HepG2 (cell line): Measurements from ENCODE around the gene SORL1-AS1.

Source experiments
- ATF7-NPFF ChIP-seq: sonication (generic); formaldehyde crosslinking; IDR thresholded peaks from 2 replicates; pipeline ENCODE4 v1.8.1; 2023; ENCODE audit warnings: mild to moderate bottlenecking, low read depth, missing genetic modification reagents, moderate library complexity
- CCAR2 ChIP-seq: fragments of 200-400 bp; formaldehyde crosslinking; optimal IDR thresholded peaks from 2 replicates; pipeline ENCODE3; 2018; ENCODE audit warnings: low read depth, mild to moderate bottlenecking, low read length, moderate library complexity
- CERS6 ChIP-seq: sonication (generic); formaldehyde crosslinking; IDR thresholded peaks from 2 replicates; pipeline ENCODE4 v1.5.0; 2020; ENCODE audit warnings: missing genetic modification reagents
- HMG20B ChIP-seq: conservative IDR thresholded peaks from 2 replicates; pipeline ENCODE4 v1.6.1; 2016; ENCODE audit warnings: missing genetic modification reagents, missing compliant biosample characterization
- IRF2 ChIP-seq: IDR thresholded peaks from 2 replicates; pipeline ENCODE4 v1.6.1; 2018; ENCODE audit warnings: missing genetic modification reagents, missing compliant biosample characterization
- MED8 ChIP-seq: sonication (generic); formaldehyde crosslinking; IDR thresholded peaks from 2 replicates; pipeline ENCODE4 v1.8.1; 2023; ENCODE audit warnings: mild to moderate bottlenecking, missing genetic modification reagents; ENCODE audit not compliant: insufficient replicate concordance
- MTA3 ChIP-seq: sonication (generic); formaldehyde crosslinking; IDR thresholded peaks from 2 replicates; pipeline ENCODE4 v1.4.0; 2020; ENCODE audit warnings: missing genetic modification reagents
- MYNN ChIP-seq: sonication (generic); formaldehyde crosslinking; IDR thresholded peaks from 2 replicates; pipeline ENCODE4 v1.4.0; 2020; ENCODE audit warnings: mild to moderate bottlenecking, low read depth, missing genetic modification reagents
- NCOA1 ChIP-seq: sonication (generic); formaldehyde crosslinking; IDR thresholded peaks from 2 replicates; pipeline ENCODE4 v1.9.0; 2021; ENCODE audit warnings: missing genetic modification reagents
- NFIB ChIP-seq: sonication (generic); formaldehyde crosslinking; IDR thresholded peaks from 2 replicates; pipeline ENCODE4 v1.9.0; 2021; ENCODE audit warnings: missing genetic modification reagents, mild to moderate bottlenecking, borderline replicate concordance
- PAWR ChIP-seq: sonication (generic); formaldehyde crosslinking; IDR thresholded peaks from 2 replicates; pipeline ENCODE4 v1.4.0; 2020; ENCODE audit warnings: missing genetic modification reagents, mild to moderate bottlenecking, borderline replicate concordance
- RORA ChIP-seq: sonication (generic); formaldehyde crosslinking; IDR thresholded peaks from 2 replicates; pipeline ENCODE4 v1.5.0; 2020; ENCODE audit warnings: mild to moderate bottlenecking, missing genetic modification reagents, moderate library complexity
- SIN3A ChIP-seq: IDR thresholded peaks from 2 replicates; pipeline ENCODE4 v1.6.1; 2011; ENCODE audit warnings: low read depth, mild to moderate bottlenecking, control low read depth, low read length, borderline replicate concordance
- ZBTB7A ChIP-seq: sonication (generic); formaldehyde crosslinking; IDR thresholded peaks from 2 replicates; pipeline ENCODE4 v1.8.0; 2022; ENCODE audit warnings: mild to moderate bottlenecking, missing genetic modification reagents
- ZNF33A ChIP-seq: sonication (generic); formaldehyde crosslinking; IDR thresholded peaks from 2 replicates; pipeline ENCODE4 v1.5.1; 2020; ENCODE audit warnings: missing genetic modification reagents, mild to moderate bottlenecking, moderate library complexity, borderline replicate concordance
- ZNF7 ChIP-seq: IDR thresholded peaks from 2 replicates; pipeline ENCODE4 v1.6.1; 2016; ENCODE audit warnings: missing biosample characterization, missing genetic modification reagents
- ZNF766 ChIP-seq: sonication (generic); formaldehyde crosslinking; IDR thresholded peaks from 2 replicates; pipeline ENCODE4 v1.5.0; 2020; ENCODE audit warnings: missing genetic modification reagents, borderline replicate concordance
- ZSCAN12 ChIP-seq: sonication (generic); formaldehyde crosslinking; IDR thresholded peaks from 2 replicates; pipeline ENCODE4 v1.9.0; 2021; ENCODE audit warnings: mild to moderate bottlenecking, missing genetic modification reagents
- TF ChIP-seq, protein P1 (sequence below): sonication (generic); formaldehyde crosslinking; IDR thresholded peaks from 2 replicates; pipeline ENCODE4 v1.8.1; 2023; ENCODE audit warnings: mild to moderate bottlenecking, missing genetic modification reagents
- TF ChIP-seq, protein P2 (sequence below): sonication (generic); formaldehyde crosslinking; IDR thresholded peaks from 2 replicates; pipeline ENCODE4 v1.4.0; 2020; ENCODE audit warnings: missing genetic modification reagents, borderline replicate concordance
- TF ChIP-seq, protein P3 (sequence below): fragments of 450-650 bp; IDR thresholded peaks from 2 replicates; pipeline ENCODE4 v1.6.1; 2017
- TF ChIP-seq, protein P4 (sequence below): sonication (generic); formaldehyde crosslinking; IDR thresholded peaks from 2 replicates; pipeline ENCODE4 v1.4.0; 2020; ENCODE audit warnings: missing genetic modification reagents

Gene SORL1-AS1

DNA sequence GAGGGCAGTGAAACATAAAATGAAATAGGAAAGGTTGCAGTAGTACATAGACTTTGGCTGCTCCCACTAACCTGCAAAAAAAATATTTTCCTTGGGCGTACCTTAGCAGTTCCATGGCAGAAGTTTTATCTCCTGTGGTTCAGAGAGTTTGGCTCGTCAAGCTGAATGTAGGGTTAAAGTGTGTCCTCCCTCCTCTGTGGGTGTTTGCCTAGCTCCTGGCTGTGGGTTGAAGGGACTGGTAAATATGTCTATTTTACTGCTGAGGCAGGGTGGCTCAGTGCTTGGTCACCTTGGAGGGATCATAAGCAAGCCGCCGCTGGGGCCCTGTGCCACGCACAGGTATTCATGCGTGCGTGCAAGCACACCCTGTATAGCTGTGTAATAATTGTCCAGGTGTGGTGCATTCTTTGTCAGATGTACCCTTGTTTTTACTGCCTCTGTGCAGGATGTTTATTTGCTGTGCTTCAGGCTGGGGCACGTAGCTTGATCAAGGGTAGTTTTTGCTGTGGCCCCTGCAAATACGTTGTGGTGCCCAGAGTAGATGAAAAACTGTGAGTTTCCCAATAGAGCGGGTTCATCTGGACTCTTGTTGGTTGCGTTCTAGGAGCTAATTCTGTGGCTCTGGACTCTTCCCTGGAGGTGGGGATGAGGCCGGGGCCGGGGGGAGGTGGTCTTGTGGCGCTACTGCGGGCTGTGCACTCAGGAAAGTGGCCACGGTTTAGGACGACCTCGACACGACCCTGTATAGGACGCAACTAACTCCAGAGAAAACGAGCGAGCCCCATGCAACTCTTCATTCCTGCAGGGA is 1.4 kb downstream of the SORL1-AS1 start (continued):
- TF ChIP-seq RORA (CRISPR knock-in tag) = no peak
- no peak for TF ChIP-seq ZNF766 (CRISPR knock-in tag)
- TF ChIP-seq ZNF33A = no peak
- no peak for TF ChIP-seq HMG20B (CRISPR knock-in tag)
- no peak for TF ChIP-seq NFIB
- no peak for TF ChIP-seq NCOA1 (CRISPR knock-in tag)
- no peak for TF ChIP-seq ATF7-NPFF
- TF ChIP-seq IRF2 (CRISPR knock-in tag) = peak; percentile 63; the same call in 1 of the 2 replicates
- no peak for TF ChIP-seq ZNF7
- TF ChIP-seq, protein P1, sequence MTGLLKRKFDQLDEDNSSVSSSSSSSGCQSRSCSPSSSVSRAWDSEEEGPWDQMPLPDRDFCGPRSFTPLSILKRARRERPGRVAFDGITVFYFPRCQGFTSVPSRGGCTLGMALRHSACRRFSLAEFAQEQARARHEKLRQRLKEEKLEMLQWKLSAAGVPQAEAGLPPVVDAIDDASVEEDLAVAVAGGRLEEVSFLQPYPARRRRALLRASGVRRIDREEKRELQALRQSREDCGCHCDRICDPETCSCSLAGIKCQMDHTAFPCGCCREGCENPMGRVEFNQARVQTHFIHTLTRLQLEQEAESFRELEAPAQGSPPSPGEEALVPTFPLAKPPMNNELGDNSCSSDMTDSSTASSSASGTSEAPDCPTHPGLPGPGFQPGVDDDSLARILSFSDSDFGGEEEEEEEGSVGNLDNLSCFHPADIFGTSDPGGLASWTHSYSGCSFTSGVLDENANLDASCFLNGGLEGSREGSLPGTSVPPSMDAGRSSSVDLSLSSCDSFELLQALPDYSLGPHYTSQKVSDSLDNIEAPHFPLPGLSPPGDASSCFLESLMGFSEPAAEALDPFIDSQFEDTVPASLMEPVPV = no peak
- TF ChIP-seq ZBTB7A = no peak
- no peak for TF ChIP-seq MYNN
- no peak for TF ChIP-seq CERS6 (CRISPR knock-in tag)
- no peak for TF ChIP-seq PAWR (CRISPR knock-in tag)
- TF ChIP-seq ZSCAN12 (CRISPR knock-in tag) = no peak; the same call in 1 of the 2 replicates
- TF ChIP-seq SIN3A = no peak
- TF ChIP-seq, protein P2, sequence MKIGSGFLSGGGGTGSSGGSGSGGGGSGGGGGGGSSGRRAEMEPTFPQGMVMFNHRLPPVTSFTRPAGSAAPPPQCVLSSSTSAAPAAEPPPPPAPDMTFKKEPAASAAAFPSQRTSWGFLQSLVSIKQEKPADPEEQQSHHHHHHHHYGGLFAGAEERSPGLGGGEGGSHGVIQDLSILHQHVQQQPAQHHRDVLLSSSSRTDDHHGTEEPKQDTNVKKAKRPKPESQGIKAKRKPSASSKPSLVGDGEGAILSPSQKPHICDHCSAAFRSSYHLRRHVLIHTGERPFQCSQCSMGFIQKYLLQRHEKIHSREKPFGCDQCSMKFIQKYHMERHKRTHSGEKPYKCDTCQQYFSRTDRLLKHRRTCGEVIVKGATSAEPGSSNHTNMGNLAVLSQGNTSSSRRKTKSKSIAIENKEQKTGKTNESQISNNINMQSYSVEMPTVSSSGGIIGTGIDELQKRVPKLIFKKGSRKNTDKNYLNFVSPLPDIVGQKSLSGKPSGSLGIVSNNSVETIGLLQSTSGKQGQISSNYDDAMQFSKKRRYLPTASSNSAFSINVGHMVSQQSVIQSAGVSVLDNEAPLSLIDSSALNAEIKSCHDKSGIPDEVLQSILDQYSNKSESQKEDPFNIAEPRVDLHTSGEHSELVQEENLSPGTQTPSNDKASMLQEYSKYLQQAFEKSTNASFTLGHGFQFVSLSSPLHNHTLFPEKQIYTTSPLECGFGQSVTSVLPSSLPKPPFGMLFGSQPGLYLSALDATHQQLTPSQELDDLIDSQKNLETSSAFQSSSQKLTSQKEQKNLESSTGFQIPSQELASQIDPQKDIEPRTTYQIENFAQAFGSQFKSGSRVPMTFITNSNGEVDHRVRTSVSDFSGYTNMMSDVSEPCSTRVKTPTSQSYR (CRISPR knock-in tag) = no peak
- TF ChIP-seq MTA3 (CRISPR knock-in tag) = no peak
- TF ChIP-seq, protein P3, sequence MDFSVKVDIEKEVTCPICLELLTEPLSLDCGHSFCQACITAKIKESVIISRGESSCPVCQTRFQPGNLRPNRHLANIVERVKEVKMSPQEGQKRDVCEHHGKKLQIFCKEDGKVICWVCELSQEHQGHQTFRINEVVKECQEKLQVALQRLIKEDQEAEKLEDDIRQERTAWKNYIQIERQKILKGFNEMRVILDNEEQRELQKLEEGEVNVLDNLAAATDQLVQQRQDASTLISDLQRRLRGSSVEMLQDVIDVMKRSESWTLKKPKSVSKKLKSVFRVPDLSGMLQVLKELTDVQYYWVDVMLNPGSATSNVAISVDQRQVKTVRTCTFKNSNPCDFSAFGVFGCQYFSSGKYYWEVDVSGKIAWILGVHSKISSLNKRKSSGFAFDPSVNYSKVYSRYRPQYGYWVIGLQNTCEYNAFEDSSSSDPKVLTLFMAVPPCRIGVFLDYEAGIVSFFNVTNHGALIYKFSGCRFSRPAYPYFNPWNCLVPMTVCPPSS = no peak
- TF ChIP-seq, protein P4, sequence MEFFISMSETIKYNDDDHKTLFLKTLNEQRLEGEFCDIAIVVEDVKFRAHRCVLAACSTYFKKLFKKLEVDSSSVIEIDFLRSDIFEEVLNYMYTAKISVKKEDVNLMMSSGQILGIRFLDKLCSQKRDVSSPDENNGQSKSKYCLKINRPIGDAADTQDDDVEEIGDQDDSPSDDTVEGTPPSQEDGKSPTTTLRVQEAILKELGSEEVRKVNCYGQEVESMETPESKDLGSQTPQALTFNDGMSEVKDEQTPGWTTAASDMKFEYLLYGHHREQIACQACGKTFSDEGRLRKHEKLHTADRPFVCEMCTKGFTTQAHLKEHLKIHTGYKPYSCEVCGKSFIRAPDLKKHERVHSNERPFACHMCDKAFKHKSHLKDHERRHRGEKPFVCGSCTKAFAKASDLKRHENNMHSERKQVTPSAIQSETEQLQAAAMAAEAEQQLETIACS = no peak
- no peak for TF ChIP-seq CCAR2
- TF ChIP-seq MED8 (CRISPR knock-in tag) = no peak
